HG03342 (cell line): ENCODE results near the gene TRAPPC1.

Source experiments
- ATAC-seq: cut with Tn5 transposase; IDR thresholded peaks from one replicate; pipeline ENCODE4 v1.9.1; 2021; ENCODE audit warnings: mild to moderate bottlenecking, moderate library complexity; ENCODE audit not compliant: unreplicated experiment

The TRAPPC1 gene

DNA sequence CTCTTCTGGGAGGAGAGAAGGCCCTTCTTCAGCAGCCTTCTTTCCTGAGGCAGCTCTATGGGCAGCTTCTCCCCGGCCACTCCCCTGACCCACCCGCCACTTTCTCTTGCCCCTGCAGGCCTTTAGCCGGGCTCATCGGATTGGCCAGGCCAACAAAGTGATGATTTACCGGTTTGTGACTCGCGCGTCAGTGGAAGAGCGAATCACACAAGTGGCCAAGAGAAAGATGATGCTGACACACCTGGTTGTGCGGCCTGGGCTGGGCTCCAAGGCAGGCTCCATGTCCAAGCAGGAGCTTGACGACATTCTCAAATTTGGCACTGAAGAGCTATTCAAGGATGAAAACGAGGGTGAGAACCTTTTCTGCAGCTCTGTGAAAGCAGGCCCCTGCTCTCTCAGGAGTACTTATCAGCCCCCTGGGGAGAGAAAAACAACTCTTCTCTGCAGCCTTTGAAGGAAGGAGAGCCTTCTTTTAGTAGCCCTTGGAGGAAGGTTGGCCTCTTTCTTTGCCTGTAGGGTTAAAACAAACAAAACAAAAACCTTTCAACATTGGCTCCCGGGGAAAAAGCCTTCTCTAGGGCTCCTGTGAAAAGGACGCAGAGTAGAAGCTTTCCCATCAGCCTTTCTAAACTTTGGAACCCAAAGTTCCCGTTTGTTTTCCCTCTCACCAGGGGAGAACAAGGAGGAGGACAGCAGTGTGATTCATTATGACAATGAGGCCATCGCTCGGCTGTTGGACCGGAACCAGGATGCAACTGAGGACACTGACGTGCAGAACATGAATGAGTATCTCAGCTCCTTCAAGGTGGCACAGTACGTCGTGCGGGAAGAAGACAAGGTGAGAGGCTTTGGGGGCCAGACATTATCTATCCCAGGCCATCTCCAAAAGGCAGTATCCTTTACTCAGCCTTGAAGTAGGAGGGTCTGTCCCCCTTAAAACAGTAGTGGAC, 28.3 kb downstream of the TRAPPC1 start:
- no peak for ATAC-seq

DNA sequence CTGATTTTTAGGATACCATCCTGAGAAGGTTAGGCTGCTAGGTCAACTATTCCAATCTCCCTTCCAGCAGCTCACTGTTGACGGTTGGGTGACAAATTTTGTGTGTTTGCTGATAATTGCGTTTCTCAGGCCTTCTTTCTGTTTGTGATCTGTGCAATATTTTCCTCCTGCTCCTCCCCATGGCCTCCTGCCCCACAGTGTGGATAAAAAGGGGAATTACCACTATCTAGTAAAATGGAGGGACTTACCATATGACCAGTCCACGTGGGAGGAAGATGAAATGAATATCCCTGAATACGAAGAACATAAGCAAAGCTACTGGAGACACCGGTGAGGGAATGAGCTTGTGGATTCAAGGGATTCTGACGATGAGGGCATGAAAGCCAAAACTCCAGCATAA, 34.0 kb downstream of the TRAPPC1 start:
- ATAC-seq, result no peak

DNA sequence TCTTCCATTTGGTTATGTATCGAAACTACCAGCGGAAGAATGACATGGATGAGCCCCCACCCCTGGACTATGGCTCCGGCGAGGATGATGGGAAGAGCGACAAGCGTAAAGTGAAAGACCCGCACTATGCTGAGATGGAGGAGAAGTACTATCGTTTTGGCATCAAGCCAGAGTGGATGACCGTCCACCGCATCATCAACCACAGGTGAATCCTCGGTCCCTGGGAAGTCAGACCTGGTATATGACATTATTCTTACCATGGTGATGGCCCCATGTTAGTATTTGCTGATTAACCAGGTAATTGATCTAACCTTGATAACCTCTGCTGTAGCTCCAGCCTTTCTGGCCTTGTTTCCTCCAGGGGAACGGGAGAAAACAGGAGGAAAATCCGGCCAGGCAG, 34.7 kb downstream of the TRAPPC1 start:
- ATAC-seq, result no peak

DNA sequence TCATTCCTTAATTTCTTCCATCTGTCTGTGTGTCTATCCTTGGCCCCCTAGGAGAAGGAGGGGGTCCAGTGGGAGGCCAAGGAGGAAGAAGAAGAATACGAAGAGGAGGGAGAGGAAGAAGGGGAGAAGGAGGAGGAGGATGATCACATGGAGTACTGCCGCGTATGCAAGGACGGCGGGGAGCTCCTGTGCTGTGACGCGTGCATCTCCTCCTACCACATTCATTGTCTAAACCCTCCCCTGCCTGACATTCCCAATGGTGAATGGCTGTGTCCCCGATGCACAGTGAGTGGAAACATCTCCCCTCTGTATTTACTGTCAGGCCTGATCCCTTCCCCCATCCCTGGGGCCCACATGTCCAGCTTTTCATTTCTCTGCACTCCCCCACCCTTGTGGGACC, 36.9 kb downstream of the TRAPPC1 start:
- no peak for ATAC-seq

DNA sequence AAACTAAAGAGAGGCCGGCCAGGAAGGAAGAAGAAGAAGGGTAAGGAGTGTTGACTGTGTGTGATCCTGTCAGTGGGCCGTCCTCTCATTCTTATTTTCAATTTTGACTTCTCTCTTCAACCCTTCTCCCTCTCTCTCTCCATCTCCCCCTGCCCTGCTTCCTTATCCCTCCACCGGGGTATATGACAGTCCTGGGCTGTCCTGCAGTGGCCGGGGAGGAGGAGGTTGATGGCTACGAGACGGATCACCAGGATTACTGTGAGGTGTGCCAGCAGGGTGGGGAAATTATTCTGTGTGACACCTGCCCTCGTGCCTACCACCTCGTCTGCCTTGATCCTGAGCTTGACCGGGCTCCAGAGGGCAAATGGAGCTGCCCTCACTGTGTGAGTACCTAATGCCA, 37.5 kb downstream of the TRAPPC1 start:
- no peak for ATAC-seq

DNA sequence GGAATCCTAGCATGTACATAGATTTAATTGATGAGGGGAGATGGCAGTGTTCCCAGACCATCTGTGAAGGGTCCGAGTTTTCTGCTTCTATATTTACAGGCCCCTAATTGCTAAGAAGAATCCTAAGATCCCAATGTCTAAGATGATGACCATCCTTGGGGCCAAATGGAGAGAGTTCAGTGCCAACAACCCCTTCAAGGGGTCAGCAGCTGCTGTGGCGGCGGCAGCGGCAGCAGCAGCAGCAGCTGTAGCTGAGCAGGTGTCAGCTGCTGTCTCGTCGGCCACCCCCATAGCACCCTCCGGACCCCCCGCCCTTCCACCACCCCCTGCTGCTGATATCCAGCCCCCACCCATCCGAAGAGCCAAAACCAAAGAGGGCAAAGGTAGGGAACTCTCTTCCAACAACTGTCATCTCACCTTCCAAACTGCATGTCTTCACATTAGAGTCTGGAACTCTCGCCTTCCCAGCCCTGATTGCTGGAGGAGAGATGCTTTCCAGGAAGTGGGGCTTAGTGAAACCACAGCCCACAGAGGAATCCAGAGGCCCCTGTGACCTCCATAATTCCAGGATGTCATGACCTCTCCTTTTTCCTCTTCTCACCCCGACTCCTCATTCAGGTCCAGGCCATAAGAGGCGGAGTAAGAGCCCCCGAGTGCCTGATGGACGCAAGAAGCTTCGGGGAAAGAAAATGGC, 38.4 kb downstream of the TRAPPC1 start:
- ATAC-seq, result no peak

DNA sequence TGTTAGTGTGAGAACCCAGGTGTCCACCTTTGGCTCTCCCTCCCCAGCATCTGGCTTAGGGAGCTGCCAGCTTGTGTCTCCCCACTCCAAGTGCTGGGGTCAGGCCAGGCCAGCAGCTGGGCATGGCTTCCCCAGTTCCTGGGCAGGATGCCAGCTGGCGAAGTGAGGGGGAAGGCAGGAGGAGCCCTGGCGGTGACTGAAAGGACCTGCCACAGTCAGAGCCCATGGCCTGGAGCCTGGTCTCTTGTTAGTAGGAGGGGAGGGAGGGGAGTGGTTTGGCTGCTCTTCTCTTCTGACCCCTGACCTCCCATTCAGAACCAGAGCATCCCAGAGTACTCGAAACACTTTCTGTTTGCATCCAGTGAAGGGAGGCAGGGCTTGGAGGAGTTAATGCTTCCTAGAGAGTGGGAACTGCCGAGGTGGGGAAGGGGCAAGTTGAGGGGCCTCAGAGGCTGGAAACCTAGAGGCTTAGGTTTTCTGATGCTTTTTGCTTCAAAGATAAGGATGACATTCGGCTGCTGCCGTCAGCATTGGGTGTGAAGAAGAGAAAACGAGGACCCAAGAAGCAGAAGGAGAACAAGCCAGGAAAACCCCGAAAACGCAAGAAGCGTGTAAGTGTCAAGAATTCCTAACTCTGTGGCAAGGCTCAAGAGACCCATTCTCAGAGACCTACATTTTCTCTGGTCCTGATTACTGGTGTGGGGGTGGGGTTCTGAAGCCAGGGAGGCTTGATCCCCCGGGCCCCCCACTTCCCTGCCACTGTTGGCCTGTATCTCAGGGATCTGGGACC, 42.4 kb downstream of the TRAPPC1 start:
- no peak for ATAC-seq

DNA sequence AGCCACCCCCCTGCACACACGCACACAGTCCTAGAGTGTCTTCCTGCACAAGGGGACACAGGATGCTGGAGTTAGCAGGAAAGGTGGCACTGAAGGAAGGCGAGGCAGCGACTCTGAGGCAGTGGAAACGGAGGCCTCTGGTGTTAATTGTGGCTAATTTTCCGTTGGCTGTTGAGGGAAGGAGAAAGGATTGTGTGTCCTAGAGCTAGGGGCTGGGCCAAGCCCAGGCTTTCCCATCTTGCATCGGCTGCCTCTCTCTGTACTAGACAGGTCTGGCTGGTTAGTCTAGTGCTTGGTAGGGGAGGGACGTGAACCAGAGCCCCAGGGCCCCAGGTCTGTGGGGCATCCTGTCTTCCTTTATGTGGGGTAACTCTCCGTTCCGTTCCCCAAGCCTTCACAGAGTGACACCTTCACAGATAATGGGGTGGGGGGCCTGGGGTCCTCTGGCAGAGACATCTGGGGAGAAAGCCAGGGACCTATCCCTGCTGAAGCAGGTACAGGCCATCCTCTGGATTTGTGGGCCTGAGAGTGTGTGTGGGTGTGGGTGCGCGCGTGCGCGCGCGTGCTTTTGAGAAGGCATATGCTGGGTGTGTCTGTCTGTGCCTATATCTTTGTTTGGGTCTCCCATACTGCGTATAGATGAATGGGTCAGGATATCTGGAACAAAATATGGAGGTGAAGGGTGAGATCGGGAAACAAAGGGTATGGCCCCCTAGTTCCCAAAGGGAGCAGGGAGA, 43.4 kb downstream of the TRAPPC1 start, which contains the start of gene CHD3:
Gene CHD3, plus strand, starts transcription at position 606 of the 737 bp plus-strand sequence. CDS start 212 bp downstream, outside the sequence.
- no peak for ATAC-seq

DNA sequence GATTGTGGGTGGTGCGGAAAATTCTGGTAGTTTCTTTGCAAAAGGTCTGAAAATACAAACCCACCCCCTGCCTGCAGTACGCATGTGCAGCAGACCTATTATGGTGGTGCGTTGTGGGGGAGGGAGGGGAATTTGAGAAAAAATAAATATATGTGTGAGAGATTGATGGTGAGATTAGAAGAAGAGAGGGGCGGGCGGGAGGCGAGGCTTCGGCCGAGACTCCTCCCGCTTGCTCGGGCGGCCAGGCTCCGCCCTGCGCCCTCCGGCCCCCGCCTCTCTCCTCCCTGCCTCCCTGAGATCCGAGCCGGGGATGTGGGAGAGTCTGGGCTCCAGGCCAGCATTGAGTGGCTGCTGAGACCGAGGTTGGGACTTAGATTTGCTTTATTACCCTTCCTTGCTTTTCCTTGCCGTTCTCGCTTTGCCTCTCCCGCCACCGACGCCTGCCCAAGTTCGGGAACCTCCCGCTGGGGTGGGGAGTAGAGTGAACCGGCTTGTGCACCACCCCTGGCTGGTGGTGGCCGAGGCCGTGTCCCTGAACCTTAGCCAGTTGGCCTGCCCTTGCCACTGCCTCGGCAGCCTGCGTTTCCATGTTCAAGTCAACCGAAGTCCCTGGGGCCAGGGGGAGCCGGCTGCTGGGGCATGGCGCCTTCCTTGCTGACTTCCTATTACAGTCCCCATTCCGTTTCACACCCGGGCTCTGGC, 44.1 kb downstream of the TRAPPC1 start:
- ATAC-seq, result peak; percentile 46

DNA sequence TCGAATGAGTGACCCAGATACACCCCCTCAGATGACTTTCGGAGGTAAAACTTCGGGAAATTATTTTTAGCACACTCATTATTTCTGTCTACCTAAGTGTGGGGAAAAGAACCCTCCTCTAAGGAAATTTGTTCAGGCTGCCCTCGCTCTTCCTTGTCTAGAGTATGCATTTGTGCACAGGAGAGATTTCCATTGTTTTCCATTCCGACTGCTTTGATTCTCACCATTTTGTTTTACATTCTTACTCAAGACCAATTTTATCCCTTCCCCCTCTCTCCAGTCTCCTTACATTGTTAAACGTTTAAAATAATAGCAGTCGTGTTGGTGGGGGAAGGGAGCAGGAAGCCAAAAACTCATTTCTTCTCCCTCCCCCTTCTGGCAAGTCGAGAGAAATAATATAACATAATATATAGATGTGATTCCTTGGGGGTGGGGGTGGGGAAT, 44.7 kb downstream of the TRAPPC1 start:
- no peak for ATAC-seq

DNA sequence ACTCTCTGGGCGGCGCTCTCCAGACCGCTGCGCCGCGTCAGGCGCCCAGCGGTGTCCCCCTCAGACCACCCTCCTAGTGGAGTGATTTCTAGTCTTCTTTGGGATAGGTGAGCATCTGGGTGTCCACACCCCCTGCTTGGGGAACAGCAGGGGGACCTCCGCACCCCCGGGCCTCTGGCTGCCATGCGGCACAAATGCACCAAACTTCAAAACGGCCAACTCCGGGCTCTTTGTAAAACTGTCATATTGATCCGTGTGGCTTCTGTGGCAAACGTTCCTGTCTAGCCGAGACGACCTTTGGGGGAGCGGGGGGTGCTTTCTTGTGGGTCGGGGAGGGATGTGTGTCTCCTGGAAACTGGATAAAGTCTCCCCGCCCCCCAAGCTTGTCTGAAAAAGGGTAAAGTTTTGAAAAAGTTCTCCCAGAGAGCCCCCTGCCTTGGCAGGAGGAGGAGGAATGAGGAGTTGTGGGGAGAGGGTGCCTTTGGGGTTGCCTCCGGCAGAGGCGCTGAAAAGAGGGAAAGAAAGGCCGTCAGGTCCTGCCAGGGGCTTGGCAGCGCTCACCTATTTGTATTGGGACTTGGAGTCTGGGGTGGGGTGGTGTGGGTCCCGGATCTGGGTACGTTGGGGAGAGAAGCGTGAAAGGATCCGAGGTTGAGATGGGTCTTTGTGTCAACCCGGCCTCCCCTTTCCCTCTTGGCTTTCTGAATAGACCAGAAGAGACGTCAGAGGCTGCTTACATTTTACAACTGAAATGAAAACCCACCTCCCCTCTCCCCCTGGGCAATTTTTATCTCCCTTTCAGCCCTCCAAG, 45.3 kb downstream of the TRAPPC1 start:
- ATAC-seq, result no peak

DNA sequence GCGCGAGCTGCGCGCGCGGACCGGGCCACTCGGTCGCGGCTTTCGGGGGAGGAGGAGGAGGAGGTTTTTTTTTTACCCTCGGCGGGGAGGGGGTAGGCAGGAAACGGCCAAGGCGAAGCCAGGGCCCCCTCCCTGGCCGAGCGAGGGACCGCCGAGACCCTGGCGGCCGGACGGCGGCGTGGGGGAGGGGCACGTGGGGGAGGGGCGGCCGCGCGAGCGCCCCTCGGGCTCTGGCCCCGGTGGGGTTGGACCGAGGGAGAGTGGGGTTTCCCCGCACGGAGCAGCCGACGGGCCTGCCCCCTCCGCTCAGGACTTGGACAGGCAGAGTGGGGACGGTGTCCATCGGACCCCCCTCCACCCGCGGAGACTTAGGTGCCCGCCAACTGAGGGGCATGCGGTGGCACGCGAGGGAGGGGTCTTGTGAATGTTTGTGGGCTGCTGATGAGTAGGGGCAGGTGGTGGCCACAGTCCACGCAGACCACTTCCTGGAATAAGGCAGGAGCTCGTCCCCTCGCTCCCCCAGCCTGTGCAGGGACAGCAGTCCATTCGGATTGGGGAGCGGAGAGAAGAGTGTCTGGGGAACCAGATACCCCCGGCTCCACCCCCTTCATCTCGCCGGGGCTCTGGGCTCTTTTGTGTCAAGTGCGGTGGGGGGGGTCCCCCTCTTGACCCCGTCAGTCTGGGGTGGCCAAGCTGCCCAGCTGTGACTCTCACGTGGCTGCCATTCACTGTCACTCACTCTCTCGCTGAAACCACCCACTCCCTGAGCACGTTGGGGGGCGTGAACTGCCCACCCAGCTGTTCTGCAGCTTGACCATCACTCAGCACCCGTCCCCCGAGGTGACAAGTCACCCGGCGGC, 46.1 kb downstream of the TRAPPC1 start:
- ATAC-seq, result no peak

DNA sequence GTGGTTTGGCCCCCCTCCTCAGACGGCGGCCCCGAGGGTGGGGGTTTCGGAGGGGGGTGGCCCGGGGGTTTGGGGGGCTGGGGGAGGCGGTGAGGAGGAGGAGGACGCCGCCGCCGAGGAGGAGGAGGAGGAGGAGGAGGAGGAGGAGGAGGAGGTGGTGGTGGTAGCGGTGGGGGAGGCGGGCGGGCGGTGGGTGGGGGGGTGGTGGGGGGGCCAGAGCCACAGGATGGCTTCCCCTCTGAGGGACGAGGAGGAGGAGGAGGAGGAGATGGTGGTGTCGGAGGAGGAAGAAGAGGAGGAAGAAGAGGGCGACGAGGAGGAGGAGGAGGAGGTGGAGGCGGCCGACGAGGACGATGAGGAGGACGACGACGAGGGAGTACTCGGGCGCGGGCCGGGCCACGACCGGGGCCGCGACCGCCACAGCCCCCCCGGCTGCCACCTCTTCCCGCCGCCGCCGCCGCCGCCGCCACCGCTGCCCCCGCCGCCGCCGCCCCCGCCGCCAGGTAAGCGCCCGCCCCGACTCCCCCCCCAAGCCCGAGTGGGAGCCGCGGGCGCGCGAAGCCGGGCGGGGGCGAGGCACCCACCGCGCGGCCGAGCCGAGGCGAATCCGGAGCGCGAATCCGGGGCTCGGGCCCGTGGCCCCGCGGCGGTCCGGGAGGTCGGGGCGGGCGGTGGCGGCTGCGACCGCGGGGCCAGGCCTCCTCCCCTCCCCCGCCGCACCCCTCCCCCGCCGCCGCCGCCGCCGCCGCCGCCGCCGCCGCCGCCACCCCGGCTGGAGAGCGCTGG, 47.0 kb downstream of the TRAPPC1 start:
- no peak for ATAC-seq

DNA sequence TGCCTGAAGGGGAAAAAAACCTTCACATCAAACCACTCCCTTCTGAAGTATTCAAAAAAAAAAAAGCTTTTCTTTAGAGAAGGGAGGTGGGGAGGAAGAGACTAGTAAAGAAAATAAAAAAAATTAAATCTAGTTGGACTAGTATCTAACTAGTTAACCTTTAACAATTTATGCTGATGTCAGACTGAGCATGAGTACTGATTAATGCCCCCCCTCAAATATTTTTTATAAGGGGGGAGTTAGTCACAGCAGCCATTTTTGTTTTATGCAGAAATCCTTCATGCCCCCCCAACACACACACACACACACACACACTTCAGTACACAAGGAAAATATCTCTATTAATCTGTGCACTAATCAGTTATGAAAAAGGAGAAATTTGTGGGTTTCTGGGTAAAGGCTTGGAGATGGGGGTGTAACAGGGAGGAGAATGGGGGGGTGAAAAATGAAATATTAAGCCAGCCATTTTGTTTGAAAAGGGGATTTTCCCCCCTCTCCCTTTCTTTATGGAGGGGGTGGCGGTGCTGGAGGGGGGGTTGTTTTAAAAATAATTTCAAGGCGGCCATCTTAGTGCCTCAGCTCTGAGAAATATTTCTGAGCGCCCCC, 47.9 kb downstream of the TRAPPC1 start:
- no peak for ATAC-seq

DNA sequence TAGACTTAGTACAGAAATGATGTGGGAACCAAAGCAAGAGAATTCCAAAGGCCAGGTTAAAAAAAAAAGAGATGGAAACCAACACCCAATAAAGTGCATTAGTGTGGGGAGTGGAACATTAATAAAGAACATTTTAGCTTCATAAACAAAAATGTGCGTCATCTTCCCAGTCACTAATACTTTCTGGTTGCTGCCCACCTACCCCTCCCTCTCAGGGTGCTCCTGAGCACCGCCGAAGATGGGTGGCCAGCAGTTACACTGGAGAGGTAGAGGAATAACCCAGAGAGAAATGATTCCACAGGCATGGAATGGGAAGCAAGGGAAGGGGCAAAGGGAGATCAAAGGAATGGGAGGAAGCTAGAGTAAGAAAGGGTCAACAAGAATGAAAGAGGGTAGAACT, 49.1 kb downstream of the TRAPPC1 start:
- no peak for ATAC-seq

DNA sequence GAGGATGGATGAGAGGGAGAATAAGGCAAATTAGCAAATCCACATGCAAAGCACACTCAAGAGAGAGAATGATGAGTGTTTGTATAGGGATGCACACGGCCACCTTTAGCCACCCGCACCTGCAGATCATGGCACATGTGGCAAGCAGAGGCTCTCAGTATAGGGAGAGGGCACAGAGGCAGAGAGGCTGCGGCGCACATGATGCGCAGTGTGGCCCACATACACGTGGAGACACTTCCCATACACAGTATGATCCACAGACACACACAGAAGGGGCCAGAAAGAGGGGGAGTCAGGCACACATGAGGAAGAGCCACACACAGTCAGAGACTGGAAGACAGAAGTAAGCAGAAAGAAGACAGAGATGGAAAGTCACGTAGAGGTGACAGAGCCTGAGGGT, 49.7 kb downstream of the TRAPPC1 start:
- no peak for ATAC-seq
